Measurements from ENCODE around the gene CLCA4.

Gene CLCA4

DNA sequence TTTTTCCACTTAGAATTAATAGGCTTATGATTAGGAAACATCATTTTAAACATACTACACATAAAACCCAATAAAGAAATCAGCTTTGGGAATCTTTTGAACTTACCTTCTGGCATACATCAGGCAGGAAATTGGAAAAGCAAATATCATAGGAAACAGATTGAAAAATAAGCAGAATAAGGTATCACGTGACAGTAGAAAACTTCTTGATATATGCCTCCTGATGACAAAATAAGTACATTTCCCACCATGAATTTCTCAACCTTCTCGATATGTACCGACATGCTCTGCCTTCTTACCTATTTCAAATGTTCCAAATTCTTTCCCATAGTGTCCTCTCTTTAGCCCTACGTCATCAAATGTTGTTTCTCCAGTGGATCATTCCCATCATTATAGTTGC lies 72.4 kb downstream of the CLCA4 start:
- no peak for DNase-seq

DNA sequence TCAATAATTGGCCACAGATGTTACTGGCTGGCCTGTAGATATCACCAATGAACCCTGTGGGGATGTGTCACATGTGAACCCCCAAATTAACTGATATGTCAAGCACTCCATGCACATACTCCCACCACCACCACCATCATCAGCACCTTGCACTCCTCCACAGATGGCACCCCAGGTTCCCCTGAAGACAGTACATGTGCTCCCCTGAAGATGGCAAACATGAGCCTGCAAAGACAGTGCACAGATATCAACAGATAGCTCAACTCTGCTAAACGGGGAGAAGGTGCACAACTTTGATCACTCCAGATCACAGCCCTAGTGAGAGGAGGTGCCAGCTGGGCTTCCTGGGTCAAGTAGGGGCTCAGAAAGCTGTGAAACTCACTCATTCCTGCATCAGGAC lies 74.4 kb downstream of the CLCA4 start:
- no peak for DNase-seq

Data from CD4-positive, alpha-beta T cell treated with Interleukin-17A for 1 hour (primary cell).